Measurements from ENCODE around the gene ROBO2.

The ROBO2 gene

GRCh38 chr3:77158730-77159581, 119.1 kb downstream of the ROBO2 start:
- TF ChIP-seq CTCF (IDR thresholded peaks at IDR 0.05; ENCODE audit: low read depth, low read length, missing control alignments): peak; percentile 10

GRCh38 chr3:77160931-77161497, 121.1 kb downstream of the ROBO2 start:
- no peak for DNase-seq
- in situ Hi-C loops (cut with HindIII; ENCODE audit: low pct_ligation_motif_present, low sequenced_read_pairs): no loop called here
- Histone ChIP-seq H3K27ac (no peak overlapping the region), H3K27me3 (replicated peaks) (no peaks in the 10 kb centered on the region), H3K36me3 (replicated peaks) (no peaks in the 10 kb centered on the region), H3K4me3 (ENCODE audit: low read depth, low read length) (no peak overlapping the region)
- no peak for TF ChIP-seq CTCF (IDR thresholded peaks at IDR 0.05; ENCODE audit: low read depth, low read length, missing control alignments)

More at GRCh38 chr3:77158730-77159581, 119.1 kb downstream of the ROBO2 start:
- Histone ChIP-seq H3K27me3 (replicated peaks) (no peaks in the 10 kb centered on the region), H3K27ac (no peak overlapping the region), H3K4me3 (ENCODE audit: low read depth, low read length) (no peak overlapping the region), H3K36me3 (replicated peaks) (no peaks in the 10 kb centered on the region)
- no peak for DNase-seq
- in situ Hi-C loops (cut with HindIII; ENCODE audit: low pct_ligation_motif_present, low sequenced_read_pairs): no loop called here

GRCh38 chr3:77169823-77170222, 129.9 kb downstream of the ROBO2 start:
- Histone ChIP-seq H3K36me3 (replicated peaks) (no peaks in the 10 kb centered on the region), H3K4me3 (ENCODE audit: low read depth, low read length) (no peak overlapping the region), H3K27me3 (replicated peaks) (no peaks in the 10 kb centered on the region), H3K27ac (no peak overlapping the region)
- in situ Hi-C loops (cut with HindIII; ENCODE audit: low pct_ligation_motif_present, low sequenced_read_pairs): no loop called here
- no peak for DNase-seq
- TF ChIP-seq CTCF (IDR thresholded peaks at IDR 0.05; ENCODE audit: low read depth, low read length, missing control alignments): no peak

GRCh38 chr3:77171026-77171425, 131.1 kb downstream of the ROBO2 start:
- TF ChIP-seq CTCF (IDR thresholded peaks at IDR 0.05; ENCODE audit: low read depth, low read length, missing control alignments): no peak

GRCh38 chr3:77179762-77180161, 139.9 kb downstream of the ROBO2 start:
- no peaks in the 10 kb centered on the region for H3K36me3 ChIP-seq (replicated peaks)
- H3K27me3 ChIP-seq (replicated peaks): no peaks in the 10 kb centered on the region
- DNase-seq: no peak
- H3K27ac ChIP-seq: no peak overlapping the region
- no peak overlapping the region for H3K4me3 ChIP-seq (ENCODE audit: low read depth, low read length)
- no peak for TF ChIP-seq CTCF (IDR thresholded peaks at IDR 0.05; ENCODE audit: low read depth, low read length, missing control alignments)
- in situ Hi-C loops (cut with HindIII; ENCODE audit: low pct_ligation_motif_present, low sequenced_read_pairs): no loop called here

More at GRCh38 chr3:77171026-77171425, 131.1 kb downstream of the ROBO2 start:
- no peak for DNase-seq
- Histone ChIP-seq H3K27ac (no peak overlapping the region), H3K4me3 (ENCODE audit: low read depth, low read length) (no peak overlapping the region), H3K27me3 (replicated peaks) (no peaks in the 10 kb centered on the region), H3K36me3 (replicated peaks) (no peaks in the 10 kb centered on the region)
- in situ Hi-C loops (cut with HindIII; ENCODE audit: low pct_ligation_motif_present, low sequenced_read_pairs): no loop called here
